Mesenchymal stem cell (in vitro differentiated cells and primary cell): ENCODE measurements around the gene PTGDR2.

ENCODE experiments used
- DNase-seq: peaks from one replicate; pipeline ENCODE4 v3.0.0-alpha.2; 2013
- H2AFZ ChIP-seq: one replicate; pipeline ENCODE4 v1.6.1; 2013; ENCODE audit warnings: low read depth, mild to moderate bottlenecking, control low read depth, inconsistent platforms, low read length, moderate library complexity
- H2AK5ac ChIP-seq: 2 replicates; pipeline ENCODE4 v1.6.1; 2013; ENCODE audit warnings: low read length, moderate library complexity, mild to moderate bottlenecking, inconsistent platforms; ENCODE audit not compliant: severe bottlenecking
- H2BK120ac ChIP-seq: one replicate; pipeline ENCODE4 v1.6.1; 2013; ENCODE audit warnings: low read depth, mild to moderate bottlenecking, inconsistent platforms, low read length, moderate library complexity
- H2BK12ac ChIP-seq, 2 experiments: one replicate each; pipeline ENCODE4 v1.6.1; 2013; ENCODE audit warnings: inconsistent platforms in 2 of 2, low read length in 2 of 2, mild to moderate bottlenecking in 2 of 2, moderate library complexity in 2 of 2, control low read depth in 1 of 2
- H2BK15ac ChIP-seq: one replicate; pipeline ENCODE4 v1.6.1; 2013; ENCODE audit warnings: mild to moderate bottlenecking, low read depth, inconsistent platforms; ENCODE audit not compliant: poor library complexity, severe bottlenecking
- H2BK5ac ChIP-seq: 2 replicates; pipeline ENCODE4 v1.6.1; 2013; ENCODE audit warnings: low read depth, mild to moderate bottlenecking, low read length, control low read depth, inconsistent platforms; ENCODE audit not compliant: poor library complexity, severe bottlenecking
- H3K14ac ChIP-seq, 2 experiments: one replicate each; pipeline ENCODE4 v1.6.1; 2013; ENCODE audit warnings: inconsistent platforms in 2 of 2, low read length in 2 of 2, control low read depth in 1 of 2, mild to moderate bottlenecking in 1 of 2, moderate library complexity in 1 of 2
- H3K18ac ChIP-seq, 2 experiments: one replicate each; pipeline ENCODE4 v1.6.1; 2013; ENCODE audit warnings: inconsistent platforms in 2 of 2, low read length in 2 of 2, control low read depth in 1 of 2, low read depth in 1 of 2, mild to moderate bottlenecking in 1 of 2
- H3K23ac ChIP-seq, 2 experiments: one replicate each; pipeline ENCODE4 v1.6.1; 2013; ENCODE audit warnings: inconsistent platforms in 2 of 2, low read length in 2 of 2, mild to moderate bottlenecking in 2 of 2, moderate library complexity in 2 of 2, control low read depth in 1 of 2
- H3K27ac ChIP-seq: 2 replicates; pipeline ENCODE4 v1.5.1; 2013; ENCODE audit warnings: mild to moderate bottlenecking, moderate library complexity, low read length, control low read depth, inconsistent platforms; ENCODE audit not compliant: poor library complexity, severe bottlenecking
- H3K27me3 ChIP-seq, 2 experiments: 2 replicates each; pipeline versions ENCODE4 v1.6.1 to v1.7.0; 2013; ENCODE audit warnings: low read length in 2 of 2, mild to moderate bottlenecking in 2 of 2, moderate library complexity in 2 of 2, control low read depth in 1 of 2, inconsistent platforms in 1 of 2; ENCODE audit not compliant: control insufficient read depth in 1 of 2, insufficient read depth in 1 of 2
- H3K36me3 ChIP-seq, 2 experiments: 2 replicates each; pipeline versions ENCODE4 v1.6.1 to v1.7.0; 2013; ENCODE audit warnings: low read length in 2 of 2, control low read depth in 1 of 2, inconsistent platforms in 1 of 2, low read depth in 1 of 2, mild to moderate bottlenecking in 1 of 2; ENCODE audit not compliant: insufficient read depth in 2 of 2, control insufficient read depth in 1 of 2
- H3K4ac ChIP-seq, 2 experiments: one replicate each; pipeline ENCODE4 v1.6.1; 2013; ENCODE audit warnings: inconsistent platforms in 2 of 2, low read length in 2 of 2, mild to moderate bottlenecking in 2 of 2, moderate library complexity in 2 of 2, control low read depth in 1 of 2, low read depth in 1 of 2
- H3K4me1 ChIP-seq: 2 replicates; pipeline ENCODE4 v1.6.1; 2013; ENCODE audit warnings: low read depth, low read length, control low read depth; ENCODE audit not compliant: control insufficient read depth, insufficient read depth
- H3K4me2 ChIP-seq: 2 replicates; pipeline ENCODE4 v1.6.1; 2013; ENCODE audit warnings: low read length, mild to moderate bottlenecking, inconsistent platforms; ENCODE audit not compliant: poor library complexity, severe bottlenecking
- H3K4me3 ChIP-seq, 2 experiments: 2 replicates each; pipeline versions ENCODE4 v1.5.1 to v1.7.0; 2013; ENCODE audit warnings: low read length in 2 of 2, mild to moderate bottlenecking in 2 of 2, control low read depth in 1 of 2, low read depth in 1 of 2; ENCODE audit not compliant: insufficient read depth in 1 of 2
- H3K79me1 ChIP-seq: replicated peaks from 2 replicates; pipeline ENCODE4 v1.6.1; 2013; ENCODE audit warnings: mild to moderate bottlenecking, control low read depth, low read length, inconsistent platforms; ENCODE audit not compliant: poor library complexity, severe bottlenecking
- H3K9ac ChIP-seq: 2 replicates; pipeline ENCODE4 v1.7.0; 2013; ENCODE audit warnings: mild to moderate bottlenecking, low read length, moderate library complexity
- H3K9me3 ChIP-seq: 2 replicates; pipeline ENCODE4 v1.7.0; 2013; ENCODE audit warnings: mild to moderate bottlenecking, low read length; ENCODE audit not compliant: control insufficient read depth
- H4K8ac ChIP-seq: one replicate; pipeline ENCODE4 v1.6.1; 2013; ENCODE audit warnings: inconsistent platforms, mild to moderate bottlenecking, low read length, moderate library complexity
- H4K91ac ChIP-seq: one replicate; pipeline ENCODE4 v1.6.1; 2013; ENCODE audit warnings: mild to moderate bottlenecking, low read length, inconsistent platforms
- WGBS: methylation state at CpG from one replicate; pipeline ENCODE4 v1.1.7; 2013; ENCODE audit warnings: mixed read lengths; 5-methylcytosine and 5-hydroxymethylcytosine counted together

Gene PTGDR2

DNA sequence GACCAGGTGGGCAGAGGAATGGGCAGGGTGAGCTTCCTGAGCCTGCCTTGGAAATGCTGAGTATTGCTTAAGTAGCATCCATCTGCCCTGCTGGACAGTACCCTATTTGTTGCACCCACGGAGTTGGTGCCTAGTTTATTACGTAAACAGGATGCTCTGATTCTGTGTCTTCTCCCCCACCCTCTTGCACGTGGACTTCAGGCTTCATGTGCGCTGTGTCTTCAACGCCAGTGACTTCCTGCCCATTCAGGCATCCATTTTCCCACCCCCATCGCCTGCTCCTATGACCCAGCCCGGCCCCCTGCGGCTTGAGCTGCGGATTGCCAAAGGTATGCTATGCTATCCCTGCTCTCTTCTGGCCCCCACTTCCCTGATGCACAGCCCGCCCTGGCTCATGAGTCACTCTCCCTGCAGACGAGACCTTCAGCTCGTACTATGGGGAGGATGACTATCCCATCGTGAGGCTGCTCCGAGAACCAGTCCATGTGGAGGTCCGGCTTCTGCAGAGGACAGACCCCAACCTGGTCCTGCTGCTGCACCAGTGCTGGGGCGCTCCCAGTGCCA lies 17.3 kb upstream of the PTGDR2 start:
- 28% methylated on average over 16 of the region's 16 CpGs for WGBS
- no peak overlapping the region for H3K23ac ChIP-seq
- H3K27me3 ChIP-seq = no peaks in the 10 kb centered on the region

DNA sequence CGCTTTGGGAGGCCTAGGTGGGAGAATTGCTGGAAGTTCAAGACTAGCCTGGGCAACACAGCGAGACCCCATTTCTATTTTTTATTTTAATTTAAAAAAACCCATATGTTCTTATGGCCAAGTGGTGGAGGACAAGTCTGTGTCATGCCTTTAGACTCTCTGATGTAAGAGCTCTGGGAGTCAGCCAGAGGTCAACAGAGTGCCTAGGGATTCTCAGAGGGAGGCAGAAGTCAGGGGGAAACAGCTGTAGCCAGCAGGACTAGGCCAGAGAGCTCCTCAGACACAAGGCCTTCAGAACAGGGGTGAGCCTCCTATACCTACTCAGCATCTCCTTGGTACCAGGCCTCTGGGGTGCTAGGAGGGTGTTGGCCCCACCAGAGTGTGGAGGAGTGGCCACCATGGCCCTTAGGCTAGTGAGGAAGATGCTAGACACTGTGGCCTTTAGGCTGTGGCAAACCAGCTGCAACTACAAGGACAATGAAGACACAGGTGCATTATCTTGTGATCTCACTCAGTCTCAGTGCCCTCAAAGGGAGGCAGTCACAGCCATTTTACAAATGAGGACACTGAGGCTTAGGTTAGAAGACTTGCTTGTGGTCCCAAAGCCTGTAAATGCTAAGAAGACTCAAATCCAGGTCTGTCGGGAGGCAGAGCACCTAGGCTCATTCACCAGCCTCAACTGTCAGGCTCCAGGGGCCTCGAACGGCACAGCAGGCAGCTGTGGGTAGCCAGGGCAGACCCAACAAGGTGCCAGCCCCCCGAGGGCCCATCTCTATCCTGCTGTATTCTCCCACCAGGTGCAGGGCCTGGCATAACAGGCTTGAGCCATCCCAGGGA lies 16.6 kb upstream of the PTGDR2 start:
- peak overlapping the region; percentile 8 for H3K27ac ChIP-seq
- H2AK5ac ChIP-seq = peak overlapping the region; percentile 65
- peaks cover 37% of the 10 kb centered on the region for H3K4me1 ChIP-seq
- no peak overlapping the region for H3K4me2 ChIP-seq
- WGBS = 98% methylated on average over 5 of the region's 6 CpGs
- no peak overlapping the region for H3K23ac ChIP-seq
- peaks cover 0 to 12% of the 10 kb centered on the region in 2 experiments for H3K36me3 ChIP-seq
- peak overlapping the region; percentile 19 to 97 for H2BK12ac ChIP-seq
- peak overlapping the region; percentile 37 for H2BK120ac ChIP-seq
- H3K18ac ChIP-seq = peak overlapping the region; percentile 37 to 45
- no peak overlapping the region for H2AFZ ChIP-seq
- H3K9ac ChIP-seq = peak overlapping the region; percentile 34
- H3K14ac ChIP-seq = peak overlapping the region in 1 of 2 experiments; percentile 36
- no peaks in the 10 kb centered on the region for H3K9me3 ChIP-seq
- H4K8ac ChIP-seq = peak overlapping the region; percentile 69
- no peaks in the 10 kb centered on the region for H3K79me1 ChIP-seq
- peak; percentile 77 for DNase-seq
- H2BK15ac ChIP-seq = peak overlapping the region; percentile 74
- peak overlapping the region; percentile 70 for H4K91ac ChIP-seq
- H2BK5ac ChIP-seq = no peak overlapping the region
- no peaks in the 10 kb centered on the region for H3K27me3 ChIP-seq
- H3K4me3 ChIP-seq = peak overlapping the region in 1 of 2 experiments; percentile 46
- peak overlapping the region in 1 of 2 experiments; percentile 51 for H3K4ac ChIP-seq

More for the DNA sequence above, 17.3 kb upstream of the PTGDR2 start:
- Histone ChIP-seq H2BK15ac (peak overlapping the region; percentile 82), H3K4ac (peak overlapping the region in 1 of 2 experiments; percentile 64), H2AK5ac (peak overlapping the region; percentile 72), H3K9ac (no peak overlapping the region), H2BK120ac (no peak overlapping the region), H2AFZ (no peak overlapping the region), H3K79me1 (no peaks in the 10 kb centered on the region), H2BK5ac (no peak overlapping the region), H3K36me3 (peaks cover 0 to 12% of the 10 kb centered on the region in 2 experiments), H3K18ac (peak overlapping the region; percentile 37 to 45), H2BK12ac (peak overlapping the region in 1 of 2 experiments; percentile 64), H4K91ac (peak overlapping the region; percentile 79), H4K8ac (peak overlapping the region; percentile 72), H3K14ac (peak overlapping the region in 1 of 2 experiments; percentile 41), H3K4me3 (peak overlapping the region in 1 of 2 experiments; percentile 1), H3K4me2 (peak overlapping the region; percentile 28), H3K9me3 (no peaks in the 10 kb centered on the region), H3K27ac (peak overlapping the region; percentile 25), H3K4me1 (peaks cover 32% of the 10 kb centered on the region)
- DNase-seq = peak; percentile 89

DNA sequence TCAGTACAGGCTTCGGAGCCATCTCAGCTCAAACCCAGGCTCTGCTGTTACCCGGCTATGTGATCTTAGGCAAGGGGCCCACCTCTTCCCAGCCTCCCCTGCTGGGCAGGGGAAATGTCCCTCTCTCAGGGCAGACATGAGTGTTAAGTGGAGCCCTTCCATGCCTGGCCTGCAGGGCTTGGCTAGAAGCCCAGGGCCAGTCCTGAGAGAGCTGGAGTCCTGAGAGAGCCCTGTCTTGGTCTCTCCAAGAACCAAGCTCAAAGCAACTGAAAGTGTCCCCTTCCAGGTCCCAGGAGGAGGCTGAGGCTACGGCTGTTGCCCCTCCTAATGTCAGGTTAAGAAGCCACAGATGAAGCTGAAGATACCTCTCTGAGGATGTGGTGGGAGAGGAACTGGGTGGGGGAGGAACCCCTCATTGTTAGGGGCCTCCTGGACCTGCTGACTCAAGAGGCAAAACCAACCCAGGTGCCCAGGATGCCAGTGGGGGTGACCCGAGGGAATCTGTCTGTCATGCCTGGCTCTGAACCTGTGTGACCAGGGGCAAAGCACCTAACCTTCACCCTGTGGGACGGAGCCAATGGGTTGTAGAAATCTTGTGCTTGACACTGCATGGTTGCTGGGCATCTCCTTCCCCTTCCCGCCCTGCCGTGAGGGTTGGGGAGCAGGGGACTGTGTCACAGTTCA lies 15.8 kb upstream of the PTGDR2 start:
- peak overlapping the region; percentile 67 to 81 for H3K18ac ChIP-seq
- H2AK5ac ChIP-seq = peak overlapping the region; percentile 50
- peak overlapping the region in 1 of 2 experiments; percentile 75 for H3K4ac ChIP-seq
- no peaks in the 10 kb centered on the region for H3K27me3 ChIP-seq
- no peak overlapping the region for H3K9ac ChIP-seq
- no peak overlapping the region for H2AFZ ChIP-seq
- H4K91ac ChIP-seq = peak overlapping the region; percentile 83
- H2BK15ac ChIP-seq = peak overlapping the region; percentile 12
- peak overlapping the region; percentile 61 to 91 for H2BK12ac ChIP-seq
- H3K23ac ChIP-seq = no peak overlapping the region
- no peak overlapping the region for H2BK5ac ChIP-seq
- H3K4me1 ChIP-seq = peaks cover 43% of the 10 kb centered on the region
- H3K27ac ChIP-seq = no peak overlapping the region
- H2BK120ac ChIP-seq = no peak overlapping the region
- peaks cover 0 to 12% of the 10 kb centered on the region in 2 experiments for H3K36me3 ChIP-seq
- WGBS = 95% methylated on average over 7 of the region's 7 CpGs
- no peak overlapping the region for H3K4me2 ChIP-seq
- no peak overlapping the region for H3K4me3 ChIP-seq
- peak; percentile 46 for DNase-seq
- peak overlapping the region in 1 of 2 experiments; percentile 64 for H3K14ac ChIP-seq
- H3K79me1 ChIP-seq = no peaks in the 10 kb centered on the region
- H4K8ac ChIP-seq = peak overlapping the region; percentile 66
- no peaks in the 10 kb centered on the region for H3K9me3 ChIP-seq
